Ovary (tissue), 9 donors: ENCODE measurements around the gene TCF7L1. TPM values are rescaled to one million over a fixed set of nuclear protein-coding genes. Genes with fewer than 3 reads are reported as not detected.
A peak's percentile ranks its signal among the peaks of the same experiment; 100 is the strongest.

ENCODE experiments used
- DNase-seq, 5 donors: peaks; one replicate each; pipeline ENCODE4 v3.0.0-alpha.2; 2019 to 2020
- H3K27ac ChIP-seq, 2 donors: fragments of 200-600 bp; one replicate each; pipeline versions ENCODE4 v1.5.1 to v1.8.0; 2019 to 2022
- H3K27me3 ChIP-seq: fragments of 200-600 bp; one replicate; pipeline ENCODE4 v1.8.0; 2022
- H3K36me3 ChIP-seq: fragments of 200-600 bp; sonication (generic); one replicate; pipeline ENCODE4 v1.5.1; 2019
- H3K4me1 ChIP-seq: one replicate; pipeline ENCODE4 v1.8.1; 2013; ENCODE audit warnings: mild to moderate bottlenecking, moderate library complexity; ENCODE audit not compliant: insufficient read depth
- H3K4me3 ChIP-seq: fragments of 200-600 bp; sonication (generic); one replicate; pipeline ENCODE4 v1.5.1; 2017
- H3K9me3 ChIP-seq, 2 donors: fragments of 200-600 bp in 1 of 2; sonication (generic) in 1 of 2; one replicate each; pipeline versions ENCODE4 v1.5.1 to v1.8.1; 2013 to 2019; ENCODE audit warnings: mild to moderate bottlenecking in 1 of 2, moderate library complexity in 1 of 2
- EP300 ChIP-seq: sonication (generic); formaldehyde crosslinking; IDR thresholded peaks from one replicate; pipeline ENCODE4 v1.6.1; 2017; ENCODE audit warnings: antibody characterized with exemption
- POLR2A ChIP-seq: fragments of 450-650 bp; IDR thresholded peaks from one replicate; pipeline ENCODE4 v1.6.1; 2017; ENCODE audit warnings: antibody characterized with exemption, mild to moderate bottlenecking, moderate library complexity
- WGBS, 3 donors: extraction: QIAGEN DNeasy Blood & Tissue Kit in 1 of 3; methylation state at CpG; one replicate each; pipeline versions ENCODE4 v1.1.5 to v1.1.7; 2013 to 2017; 5-methylcytosine and 5-hydroxymethylcytosine counted together
- intact Hi-C, 4 donors: fragments of 100-400 bp; cut with DNase I; formaldehyde crosslinking; loops; one replicate each; pipeline versions ENCODE4 v1.11.0 to v1.15.1; 2022 to 2023
- polyA plus RNA-seq, 2 donors: library from polyadenylated mRNA; stranded (reverse); fragments of 200-250 nt in 1 of 2; fragments of 350-450 nt in 1 of 2; fragmentation: Illumina TruSeq in 1 of 2; extraction: RNeasy Lipid Tissue Mini Kit (QIAGEN cat#74804) in 1 of 2; gene quantifications; one replicate each; pipeline ENCODE4 v1.2.3, GENCODE V29; 2013 to 2014
- total RNA-seq, 7 donors: library from RNA; depleted of rRNA in 2 of 7; stranded (reverse); fragments of >200 nt in 2 of 7; fragmentation: NEBNext Ultra II Directional in 3 of 7; extraction: Animal tissue kit (Norgen Biotek cat#: 25700) in 3 of 7; gene quantifications; one replicate each; pipeline versions ENCODE4 v1.1.0 to v1.2.4, GENCODE V29; 2016 to 2023
- TF ChIP-seq, protein P1 (sequence below), 3 donors: fragments of 450-650 bp in 2 of 3; fragments of 200-600 bp in 1 of 3; IDR thresholded peaks; one replicate each; pipeline versions ENCODE4 v1.5.1 to v1.8.0; 2016 to 2022; ENCODE audit warnings: antibody characterized with exemption in 3 of 3, mild to moderate bottlenecking in 1 of 3
- donor health status: DM: no; HTN: no; CAD: no; lungs with moderate emphysema.
- donor health status: DM: no; HTN: no; CAD: no.
- donor health status: Bipolar disorder and iron deficiency.
- donor health status: DM: yes; HTN: yes; CAD: no.
- donor health status: DM: no; HTN: no; CAD: no.
- donor health status: DM: yes; HTN: yes; CAD: no.

Gene TCF7L1
- total and polyA plus RNA-seq, 9 donors: 5.2 to 29.8 (median 23.9) TPM

DNA sequence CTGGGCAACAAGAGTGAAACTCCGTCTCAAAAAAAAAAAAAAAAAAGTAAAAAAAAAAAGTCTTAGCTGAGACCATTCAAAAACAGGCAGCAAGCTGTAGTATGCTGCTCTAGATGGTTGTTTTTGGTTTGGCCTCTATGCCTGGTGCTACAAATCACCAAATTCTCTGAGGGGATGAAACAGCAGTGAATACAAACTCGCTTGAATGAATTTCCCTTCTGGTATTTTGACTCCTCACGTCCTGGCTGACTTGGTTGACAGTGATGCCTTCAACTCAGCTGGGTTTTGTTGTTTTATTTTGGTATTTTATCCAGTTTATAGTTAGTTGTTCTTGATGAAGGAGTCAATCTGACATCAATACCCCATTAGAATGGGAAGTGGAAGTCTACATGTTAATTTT is 3.3 kb upstream of the TCF7L1 start:
- WGBS, 3 donors: 65 to 84% (median 72%) methylated on average over 3 of the region's 3 CpGs
- H3K36me3 ChIP-seq: no peaks in the 10 kb centered on the region
- TF ChIP-seq EP300 (no peak), POLR2A (no peak)
- TF ChIP-seq, protein P1, sequence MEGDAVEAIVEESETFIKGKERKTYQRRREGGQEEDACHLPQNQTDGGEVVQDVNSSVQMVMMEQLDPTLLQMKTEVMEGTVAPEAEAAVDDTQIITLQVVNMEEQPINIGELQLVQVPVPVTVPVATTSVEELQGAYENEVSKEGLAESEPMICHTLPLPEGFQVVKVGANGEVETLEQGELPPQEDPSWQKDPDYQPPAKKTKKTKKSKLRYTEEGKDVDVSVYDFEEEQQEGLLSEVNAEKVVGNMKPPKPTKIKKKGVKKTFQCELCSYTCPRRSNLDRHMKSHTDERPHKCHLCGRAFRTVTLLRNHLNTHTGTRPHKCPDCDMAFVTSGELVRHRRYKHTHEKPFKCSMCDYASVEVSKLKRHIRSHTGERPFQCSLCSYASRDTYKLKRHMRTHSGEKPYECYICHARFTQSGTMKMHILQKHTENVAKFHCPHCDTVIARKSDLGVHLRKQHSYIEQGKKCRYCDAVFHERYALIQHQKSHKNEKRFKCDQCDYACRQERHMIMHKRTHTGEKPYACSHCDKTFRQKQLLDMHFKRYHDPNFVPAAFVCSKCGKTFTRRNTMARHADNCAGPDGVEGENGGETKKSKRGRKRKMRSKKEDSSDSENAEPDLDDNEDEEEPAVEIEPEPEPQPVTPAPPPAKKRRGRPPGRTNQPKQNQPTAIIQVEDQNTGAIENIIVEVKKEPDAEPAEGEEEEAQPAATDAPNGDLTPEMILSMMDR (IDR thresholded peaks at IDR 0.05): no peak
- no peaks in the 10 kb centered on the region for H3K9me3 ChIP-seq
- H3K4me3 ChIP-seq: no peak overlapping the region
- H3K4me1 ChIP-seq: peaks cover 1% of the 10 kb centered on the region
- intact Hi-C loops: loop anchor here (5.0 to 10.0 kb wide), 5 partner anchors 63 to 425 kb away; no protein-coding TSS in a partner anchor
- DNase-seq: no peak
- no peak overlapping the region for H3K27ac ChIP-seq
- no peaks in the 10 kb centered on the region for H3K27me3 ChIP-seq

DNA sequence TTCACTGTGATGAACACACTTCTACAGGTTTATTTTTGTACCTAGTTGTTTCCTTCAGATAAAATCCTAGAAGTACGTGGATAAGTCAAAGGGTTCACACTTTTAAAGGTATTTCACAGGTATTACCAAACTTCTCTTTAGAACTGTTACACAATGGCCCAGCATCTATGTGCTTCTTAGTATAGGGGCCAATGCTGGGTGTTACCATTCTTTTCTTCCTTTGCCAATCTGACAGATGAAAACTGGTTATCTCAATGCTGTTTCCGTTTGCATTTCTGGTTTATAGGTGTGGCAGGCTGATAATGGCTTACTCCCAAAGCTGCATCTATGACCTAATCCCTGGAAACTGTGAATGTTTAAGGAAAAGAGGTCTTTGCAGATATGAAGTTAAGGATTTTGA is 2.8 kb upstream of the TCF7L1 start:
- TF ChIP-seq EP300 (no peak), POLR2A (no peak)
- TF ChIP-seq, protein P1 (IDR thresholded peaks at IDR 0.05): no peak
- WGBS, 3 donors: 55 to 63% (median 58%) methylated on average over 2 of the region's 2 CpGs
- no peak for DNase-seq
- Histone ChIP-seq H3K4me1 (peaks cover 1% of the 10 kb centered on the region), H3K9me3 (no peaks in the 10 kb centered on the region), H3K27me3 (no peaks in the 10 kb centered on the region), H3K27ac (no peak overlapping the region), H3K4me3 (no peak overlapping the region), H3K36me3 (no peaks in the 10 kb centered on the region)
- intact Hi-C loops: loop anchor here (5.0 to 10.0 kb wide), 5 partner anchors 63 to 424 kb away; no protein-coding TSS in a partner anchor

DNA sequence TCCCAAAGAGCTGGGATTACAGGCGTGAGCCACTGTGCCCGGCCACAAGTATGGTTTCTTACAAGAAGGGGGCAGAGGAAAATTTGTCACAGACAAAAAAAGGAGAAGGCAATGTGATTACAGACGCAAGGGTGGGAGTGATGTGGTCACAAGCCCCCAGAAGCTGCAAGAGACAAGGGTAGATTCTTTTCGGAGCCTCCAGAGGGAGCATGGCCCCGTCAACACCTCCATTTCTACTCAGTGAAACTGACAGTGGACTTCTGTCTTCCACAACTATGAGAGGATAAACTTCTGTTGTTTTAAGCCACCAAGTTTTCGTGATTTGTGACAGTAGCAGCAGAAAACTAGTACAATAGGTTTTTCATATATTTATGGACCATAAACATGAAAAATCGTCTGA is 2.1 kb upstream of the TCF7L1 start:
- peak in 3 of 5 donors; percentile 27 to 46 (median 41) for DNase-seq
- Histone ChIP-seq H3K27ac (no peak overlapping the region), H3K36me3 (no peaks in the 10 kb centered on the region), H3K9me3 (no peaks in the 10 kb centered on the region), H3K4me3 (no peak overlapping the region), H3K4me1 (peaks cover 1% of the 10 kb centered on the region), H3K27me3 (no peaks in the 10 kb centered on the region)
- intact Hi-C loops: loop anchor here (5.0 to 10.0 kb wide), 5 partner anchors 64 to 424 kb away; no protein-coding TSS in a partner anchor
- 35 to 41% (median 36%) methylated on average over 7 of the region's 7 CpGs for WGBS, 3 donors
- TF ChIP-seq EP300 (no peak), POLR2A (no peak)
- TF ChIP-seq, protein P1 (IDR thresholded peaks at IDR 0.05): peak; percentile 19 to 36 (median 25)

DNA sequence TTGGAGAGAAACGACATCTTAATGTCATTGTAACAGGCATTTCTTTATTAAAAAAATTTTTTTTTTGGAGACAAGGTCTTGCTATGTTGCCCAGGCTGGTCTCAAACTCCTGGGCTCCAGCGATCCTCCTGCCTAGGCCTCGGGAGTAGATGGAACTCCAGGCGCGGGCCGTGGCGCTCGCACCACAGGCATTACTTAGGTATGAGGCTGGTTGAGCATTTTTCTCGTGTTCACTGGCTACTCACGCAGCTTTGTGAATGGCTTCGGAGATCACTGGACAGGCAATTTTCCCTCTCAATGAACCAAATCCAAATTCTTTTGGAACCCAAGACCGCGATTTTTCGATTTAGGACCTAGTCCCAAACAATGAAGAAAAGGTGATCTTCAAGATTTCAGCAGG is 795 bp upstream of the TCF7L1 start:
- H3K9me3 ChIP-seq: no peaks in the 10 kb centered on the region
- no peaks in the 10 kb centered on the region for H3K36me3 ChIP-seq
- intact Hi-C loops: loop anchor here (5.0 to 10.0 kb wide), 5 partner anchors 65 to 422 kb away; no protein-coding TSS in a partner anchor
- DNase-seq: peak; percentile 25 to 54 (median 43)
- TF ChIP-seq, protein P1 (IDR thresholded peaks at IDR 0.05): no peak
- TF ChIP-seq POLR2A (no peak), EP300 (no peak)
- H3K27me3 ChIP-seq: no peaks in the 10 kb centered on the region
- 8 to 12% (median 10%) methylated on average over 14 of the region's 14 CpGs for WGBS, 3 donors
- H3K4me3 ChIP-seq: peak overlapping the region; percentile 79
- peak overlapping the region in 1 of 2 donors; percentile 55 for H3K27ac ChIP-seq
- H3K4me1 ChIP-seq: peaks cover 1% of the 10 kb centered on the region
